Cardiac septum (tissue), 1 donor: ENCODE measurements around the gene ARAP1. TPM values are rescaled to one million over a fixed set of nuclear protein-coding genes. Genes with fewer than 3 reads are reported as not detected.
"Not testable (repeated sequence)": the region's sequence is repeated elsewhere in the genome, so short reads cannot be mapped to it uniquely, and the experiment has no call there.

Experiments
- DNase-seq: peaks from one replicate; pipeline ENCODE4 v3.0.0-alpha.2; 2020; ENCODE audit warnings: low spot score
- intact Hi-C: fragments of 100-400 bp; cut with DNase I; formaldehyde crosslinking; loops from one replicate; pipeline ENCODE4 v1.14.0; 2022
- long read RNA-seq: library from polyadenylated mRNA; unstranded; transcript quantifications from one replicate; pipeline ENCODE4 v2.0.0, GENCODE V29; 2021
- total RNA-seq: library from RNA; stranded (reverse); fragmentation: NEBNext Ultra II Directional; extraction: Animal tissue kit (Norgen Biotek cat#: 25700); gene quantifications from one replicate; pipeline ENCODE4 v1.2.1, GENCODE V29; 2021
- donor health status: DM: no; HTN: no; CAD: no.

ARAP1 gene
- total RNA-seq = 46.3 TPM
- long read RNA-seq, full-length matches to known transcripts = 14 of 57 reads
- long read RNA-seq, partial matches to known transcripts = 25 of 57 reads
- long read RNA-seq, other reads (novel, unspliced or antisense) = 18 of 57 reads

- peak; percentile 89 for DNase-seq
- intact Hi-C loops = no loop called here
Observed at GRCh38 chr11:72752088-72752914, at the start of gene ARAP1. TSS of gene ARAP1 (minus strand) at chr11:72752408. CDS start at chr11:72727128, 25,280 bp downstream.

DNA sequence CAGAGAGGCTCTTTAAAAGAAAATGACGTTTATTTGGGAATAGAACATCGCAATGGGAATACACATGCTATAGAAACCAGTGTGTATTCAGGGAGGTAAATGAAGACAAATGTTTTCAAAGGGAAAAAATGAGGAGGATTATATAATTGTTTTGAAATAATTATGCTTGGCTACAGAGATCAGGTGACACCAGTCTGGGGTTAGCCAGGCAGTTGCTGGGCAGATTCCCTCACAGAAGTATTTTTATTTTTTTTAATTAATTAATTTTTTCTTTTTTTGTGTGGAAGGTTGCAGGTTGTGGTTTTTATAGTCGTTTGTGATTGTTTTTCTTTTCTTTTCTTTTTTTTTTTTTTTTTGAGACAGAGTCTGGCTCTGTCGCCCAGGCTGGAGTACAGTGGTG lies 47.2 kb upstream of the ARAP1 start:
- intact Hi-C loops = no loop called here
- no peak for DNase-seq

DNA sequence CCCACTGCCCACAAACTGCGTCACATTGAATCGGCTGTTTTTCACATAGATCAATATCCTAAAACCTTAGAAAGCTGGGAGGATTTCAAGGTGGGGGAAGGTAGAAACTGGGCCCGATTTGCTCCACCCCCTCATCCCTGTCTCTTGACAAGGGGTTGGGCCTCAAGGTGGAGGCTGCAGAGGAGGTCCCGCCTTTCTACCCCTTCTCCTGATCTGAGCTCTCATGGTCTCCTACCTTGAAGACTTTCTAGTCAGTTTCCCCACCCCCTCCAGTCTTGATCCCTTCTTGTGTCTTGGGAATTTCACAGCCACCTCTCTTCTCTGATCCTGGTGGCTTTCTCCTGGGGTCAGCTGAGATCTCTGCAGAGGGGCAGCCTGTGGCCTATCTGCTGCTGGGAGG lies 46.2 kb upstream of the ARAP1 start:
- DNase-seq = no peak
- intact Hi-C loops = no loop called here

GRCh38 chr11:72793425-72794367 lies 41.5 kb upstream of the ARAP1 start, which contains the start of gene STARD10:
TSS of gene STARD10 (minus strand) at chr11:72794047. CDS start at chr11:72781181, 12,866 bp downstream.
- DNase-seq = peak; percentile 97
- intact Hi-C loops = loop anchor here (1.0 kb wide), 1 partner anchor 70 kb away; no protein-coding TSS in a partner anchor

DNA sequence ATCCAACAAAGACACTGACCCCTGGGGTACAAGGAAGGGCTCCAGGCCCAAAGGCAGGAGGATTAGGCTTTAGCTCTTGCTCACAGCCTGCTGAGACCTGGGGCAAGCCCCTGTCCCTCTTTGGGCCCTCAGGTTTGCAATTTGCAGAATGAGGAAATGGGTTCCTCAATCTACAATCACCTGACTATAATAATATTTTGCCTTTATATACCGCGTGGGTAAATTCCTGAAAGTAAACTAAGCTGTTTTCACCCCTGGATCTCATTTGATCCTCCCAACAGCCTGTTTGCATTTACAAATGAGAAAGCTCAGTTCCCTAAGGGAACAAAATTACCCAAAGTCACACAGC lies 40.8 kb upstream of the ARAP1 start:
- intact Hi-C loops = loop anchor here (1.0 kb wide), 1 partner anchor 70 kb away; no protein-coding TSS in a partner anchor
- no peak for DNase-seq

DNA sequence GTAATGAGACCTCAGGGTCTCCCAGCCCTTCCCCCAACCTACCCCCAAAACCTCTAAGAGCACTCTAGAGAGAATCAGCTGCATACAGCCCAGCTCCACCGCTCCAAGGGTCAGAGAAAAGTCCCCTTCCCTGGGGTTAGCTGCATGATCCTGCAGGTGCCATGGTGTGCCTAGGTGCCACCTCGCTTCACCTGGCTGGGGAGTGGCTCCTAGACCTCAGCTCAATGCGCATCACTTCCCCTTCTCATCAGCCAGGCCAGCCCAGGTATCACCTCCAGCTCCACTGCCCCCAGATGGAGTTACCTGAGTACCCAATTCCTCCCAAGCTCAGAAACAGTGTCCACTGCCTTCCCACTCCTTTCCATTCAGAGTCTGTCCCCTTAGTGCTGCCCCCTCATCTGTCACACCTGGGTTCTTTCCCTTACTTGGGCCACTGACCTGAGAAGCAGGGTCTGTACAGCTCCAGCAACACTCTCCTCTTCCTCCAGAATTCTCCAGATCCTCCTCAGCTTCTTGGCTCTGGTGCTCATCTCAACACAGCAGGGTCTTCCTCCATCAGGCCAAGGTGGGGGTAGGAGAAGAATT lies 40.3 kb upstream of the ARAP1 start:
- no peak for DNase-seq

DNA sequence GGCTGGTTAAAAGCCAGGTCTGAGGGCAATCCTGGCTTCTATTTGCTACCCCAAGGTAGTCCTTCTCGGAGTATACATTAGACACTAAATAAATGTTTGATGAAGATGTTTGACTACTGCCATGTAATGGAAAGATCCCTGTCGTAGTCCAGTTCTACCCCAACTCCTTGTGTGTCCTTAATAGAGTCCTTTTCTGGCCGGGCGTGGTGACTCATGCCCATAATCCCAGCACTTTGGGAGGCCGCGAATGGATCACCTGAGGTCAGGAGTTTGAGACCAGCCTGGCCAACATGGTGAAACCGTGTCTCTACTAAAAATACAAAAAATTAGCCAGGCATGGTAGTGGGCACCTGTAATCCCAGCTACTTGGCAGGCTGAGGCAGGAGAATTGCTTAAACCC lies 39.0 kb upstream of the ARAP1 start:
- DNase-seq, intact Hi-C loops: not testable (repeated sequence)

More for the DNA sequence above, 40.3 kb upstream of the ARAP1 start:
- intact Hi-C loops = loop anchor here (1.0 kb wide), 1 partner anchor 69 kb away; no protein-coding TSS in a partner anchor

- no peak for DNase-seq
- intact Hi-C loops = no loop called here
Observed at GRCh38 chr11:72789493-72790131, 37.4 kb upstream of the ARAP1 start.

GRCh38 chr11:72788241-72788640 lies 36.0 kb upstream of the ARAP1 start:
- no peak for DNase-seq
- intact Hi-C loops = no loop called here

DNA sequence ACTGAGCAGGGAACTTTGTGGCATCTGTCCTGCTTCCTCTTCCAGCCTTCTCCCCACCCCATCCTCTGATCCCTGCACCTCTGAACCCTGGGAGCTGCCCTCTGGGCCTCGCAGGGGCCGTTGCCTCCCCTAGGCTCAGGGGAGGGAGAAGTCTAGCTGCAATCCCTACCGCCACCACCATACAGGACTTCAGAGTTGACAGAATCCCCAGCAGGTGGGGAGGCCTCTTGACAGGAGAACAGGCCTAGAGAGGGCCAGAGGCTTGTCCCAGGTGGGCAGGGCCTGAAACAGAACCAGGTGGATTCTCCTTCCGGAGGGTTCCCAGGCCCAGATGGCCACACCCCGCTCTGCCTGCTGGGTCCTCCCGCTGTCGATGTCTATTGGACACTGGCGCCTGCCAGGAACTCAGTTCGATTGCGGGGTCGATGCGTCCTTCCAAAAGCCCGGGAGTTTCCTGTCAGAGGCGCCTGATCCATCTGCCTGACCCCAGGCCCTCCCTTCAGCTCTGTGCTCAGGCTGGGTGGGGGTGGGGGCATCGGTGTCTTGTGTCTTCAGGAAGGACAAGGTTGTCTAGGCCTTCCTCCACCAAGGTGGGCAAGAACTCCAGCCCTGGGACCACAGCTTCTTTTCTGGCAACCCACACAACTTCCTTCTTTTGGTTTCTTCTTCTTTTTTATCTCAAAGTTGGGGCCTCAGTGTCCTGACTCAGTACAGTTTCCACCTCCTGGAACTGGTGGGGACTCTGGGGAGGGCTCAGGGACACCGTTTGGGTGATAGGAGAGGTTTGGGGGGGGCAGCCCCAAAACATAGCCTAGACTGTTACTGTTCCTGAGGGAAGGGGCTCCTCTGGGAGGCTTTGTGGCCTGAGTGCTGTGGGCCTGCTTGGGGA lies 35.3 kb upstream of the ARAP1 start:
- no peak for DNase-seq
- intact Hi-C loops = no loop called here

DNA sequence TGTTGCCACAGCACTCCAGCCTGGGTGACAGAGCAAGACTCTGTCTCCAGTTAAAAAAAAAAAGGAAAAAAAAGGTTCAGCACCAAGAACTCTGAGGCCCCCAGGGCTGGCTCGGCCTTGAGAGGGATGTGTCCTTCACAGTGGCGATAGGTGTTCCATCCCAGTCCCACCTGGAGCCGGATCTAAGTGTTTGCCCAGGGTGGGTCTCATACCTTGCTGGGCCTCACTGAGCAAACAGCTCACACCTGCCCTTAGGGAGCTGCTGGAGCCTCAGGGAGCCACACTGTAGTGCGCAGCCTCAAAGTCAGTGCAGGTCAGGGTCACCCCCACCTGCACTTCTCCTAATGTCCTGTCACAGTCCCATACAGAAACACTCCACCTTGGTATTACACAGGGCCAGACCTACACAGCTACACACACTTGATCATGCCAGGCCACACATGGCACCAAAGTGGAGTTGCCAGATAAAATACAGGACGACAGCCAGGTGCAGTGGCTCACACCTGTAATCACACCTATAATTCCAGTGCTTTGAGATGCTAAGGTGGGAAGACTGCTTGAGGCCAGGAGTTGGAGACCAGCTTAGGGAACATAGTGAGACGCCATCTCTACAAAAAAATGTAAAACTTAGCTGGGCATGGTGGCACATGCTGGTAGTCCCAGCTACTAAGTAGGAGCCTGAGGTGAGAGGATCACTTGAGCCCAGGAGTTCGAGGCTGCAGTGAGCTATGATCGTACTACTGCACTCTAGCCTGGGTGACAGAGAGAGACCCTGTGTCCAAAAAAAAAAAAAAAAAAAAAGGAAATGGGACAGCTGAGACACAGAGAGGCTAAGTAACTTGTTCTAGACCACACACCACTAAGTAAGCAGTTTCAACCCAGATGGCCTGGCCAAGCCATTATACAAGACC lies 34.4 kb upstream of the ARAP1 start:
- no peak for DNase-seq
- intact Hi-C loops = no loop called here

- intact Hi-C loops = no loop called here
- DNase-seq = no peak
Observed at GRCh38 chr11:72784662-72785061, 32.5 kb upstream of the ARAP1 start.

DNA sequence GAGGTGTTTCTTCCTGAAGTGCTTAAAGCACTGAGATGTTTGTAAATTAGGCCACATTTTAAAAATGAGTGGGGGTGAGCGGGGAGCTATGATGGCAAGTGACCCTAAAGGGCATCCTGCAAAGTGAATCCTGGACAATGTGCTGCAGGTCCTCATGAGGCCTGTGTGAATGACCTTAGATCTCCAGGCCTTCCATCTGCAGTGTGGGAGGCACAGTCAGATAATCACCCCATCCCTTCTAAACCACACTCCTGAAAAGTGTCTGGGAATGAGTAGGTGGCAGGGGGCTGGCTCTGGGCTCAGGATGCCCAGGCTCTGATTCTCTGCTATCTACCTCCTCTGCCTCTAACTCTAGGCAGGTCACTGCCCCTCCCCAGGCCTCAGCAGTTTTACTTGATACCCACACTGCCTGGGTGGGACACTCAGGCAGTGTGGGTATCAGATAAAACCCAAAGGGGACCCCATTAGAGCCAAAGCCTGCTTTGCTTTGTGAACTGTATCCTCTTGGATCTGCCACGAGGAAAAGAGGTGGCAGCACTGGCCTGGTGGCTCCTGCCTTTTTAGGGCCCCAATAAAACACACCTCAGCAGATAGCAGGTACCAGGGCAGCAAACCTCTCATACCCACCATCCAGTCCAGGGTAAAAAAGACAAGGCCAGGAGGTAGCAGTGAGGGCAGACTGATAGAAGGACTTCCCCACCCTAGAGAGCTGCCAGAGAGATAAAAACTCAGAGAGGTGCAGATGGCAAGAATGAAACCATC lies 31.1 kb upstream of the ARAP1 start:
- intact Hi-C loops = no loop called here
- no peak for DNase-seq

GRCh38 chr11:72782081-72782920 lies 30.1 kb upstream of the ARAP1 start:
- intact Hi-C loops = no loop called here
- DNase-seq = no peak

DNA sequence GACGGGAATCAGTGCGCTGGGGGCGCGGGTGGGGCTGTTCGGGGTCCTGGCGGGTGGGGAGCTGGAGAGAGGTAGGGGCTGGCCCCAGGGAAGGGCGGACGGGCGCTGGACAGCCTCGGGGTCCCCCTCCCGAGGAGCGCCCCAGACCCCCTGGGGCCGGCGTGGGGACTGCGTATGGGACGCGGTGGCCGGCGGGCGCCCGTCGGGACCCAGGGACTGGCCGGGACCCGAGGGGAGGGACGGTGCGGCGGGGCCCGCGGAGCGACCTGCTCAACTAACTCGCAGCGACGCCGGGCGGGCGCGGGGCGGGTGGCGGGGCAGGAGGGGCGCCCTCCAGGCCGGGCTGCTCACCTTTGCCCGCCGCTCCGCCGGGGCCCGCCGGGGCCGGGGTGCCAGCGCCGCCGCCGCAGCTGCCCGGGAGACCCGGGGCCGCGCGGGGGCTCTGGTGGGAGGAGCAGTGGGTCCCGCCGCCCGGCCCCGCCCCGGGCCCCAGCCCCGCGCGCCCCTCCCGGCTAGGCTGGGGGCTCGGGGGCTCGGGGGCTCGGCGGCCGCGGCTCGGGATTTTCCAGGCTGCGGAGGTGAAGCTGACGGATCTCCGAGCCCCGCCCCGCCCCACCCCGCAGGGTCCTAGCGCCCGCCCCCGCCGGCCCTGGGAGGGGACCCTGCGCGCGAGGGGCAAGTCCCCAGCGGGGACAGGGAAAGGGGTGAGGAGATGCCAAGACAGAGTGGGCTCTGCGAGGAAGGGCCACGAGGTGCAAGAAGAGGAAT lies 29.3 kb upstream of the ARAP1 start:
- no peak for DNase-seq
- intact Hi-C loops = no loop called here
